Psoas muscle (tissue), 8 donors: ENCODE measurements around the gene SMYD3. TPM values are rescaled to one million over a fixed set of nuclear protein-coding genes. Genes with fewer than 3 reads are reported as not detected.

ENCODE experiments used
- ATAC-seq, 4 donors: fragments of 200-7000 bp; cut with Tn5 transposase; one replicate each; pipeline ENCODE4 v1.9.1; 2020; ENCODE audit warnings: moderate library complexity in 3 of 4, mild to moderate bottlenecking in 2 of 4
- DNase-seq, 2 donors: peaks; one replicate each; pipeline ENCODE4 v3.0.0-alpha.2; 2020
- H3K27ac ChIP-seq: fragments of 200-600 bp; one replicate; pipeline ENCODE4 v1.8.0; 2022
- H3K27me3 ChIP-seq, 3 donors: fragments of 200-600 bp in 1 of 3; one replicate each; pipeline versions ENCODE4 v1.6.1 to v1.8.0; 2013 to 2022; ENCODE audit warnings: low read length in 2 of 3, mild to moderate bottlenecking in 2 of 3, moderate library complexity in 1 of 3; ENCODE audit not compliant: insufficient read depth in 3 of 3
- H3K36me3 ChIP-seq, 2 donors: fragments of 200-600 bp in 1 of 2; one replicate each; pipeline versions ENCODE4 v1.6.1 to v1.8.0; 2013 to 2022; ENCODE audit warnings: low read depth in 1 of 2, mild to moderate bottlenecking in 1 of 2, moderate library complexity in 1 of 2; ENCODE audit not compliant: insufficient read depth in 1 of 2
- H3K4me1 ChIP-seq: fragments of 200-600 bp; one replicate; pipeline ENCODE4 v1.8.0; 2022
- H3K4me3 ChIP-seq: fragments of 200-600 bp; one replicate; pipeline ENCODE4 v1.8.0; 2022; ENCODE audit warnings: mild to moderate bottlenecking
- H3K9me3 ChIP-seq: fragments of 200-600 bp; one replicate; pipeline ENCODE4 v1.8.0; 2022
- CTCF ChIP-seq: fragments of 200-600 bp; IDR thresholded peaks from one replicate; pipeline ENCODE4 v1.8.0; 2022; ENCODE audit warnings: antibody characterized with exemption
- WGBS, 3 donors: extraction: QIAGEN DNeasy Blood & Tissue Kit; methylation state at CpG; one replicate each; pipeline versions ENCODE4 v1.1.6 to v1.1.7; 2013; 5-methylcytosine and 5-hydroxymethylcytosine counted together
- intact Hi-C, 2 donors: fragments of 100-400 bp; cut with DNase I; formaldehyde crosslinking; loops; one replicate each; pipeline versions ENCODE4 v1.11.0 to v1.14.2; 2022
- polyA plus RNA-seq, 3 donors: library from polyadenylated mRNA; stranded (reverse); fragments of 200-250 nt; gene quantifications; one replicate each; pipeline ENCODE4 v1.2.3, GENCODE V29; 2013
- total RNA-seq, 4 donors: library from RNA; stranded (reverse); fragmentation: NEBNext Ultra II Directional in 2 of 4; extraction: Animal tissue kit (Norgen Biotek cat#: 25700) in 2 of 4; gene quantifications; one replicate each; pipeline versions ENCODE4 v1.2.1 to v1.2.4, GENCODE V29; 2021 to 2023
- donor health status: healthy with polysubstance abuse.
- donor health status: DM: no; HTN: no; CAD: no; lungs with moderate emphysema.
- donor health status: Bipolar disorder and iron deficiency.
- donor health status: healthy.
- donor health status: DM: yes; HTN: yes; CAD: no.
- donor health status: DM: no; HTN: no; CAD: no.
- donor health status: DM: no; HTN: no; CAD: no.
- donor health status: DM: yes; HTN: yes; CAD: no.

The SMYD3 gene
- total and polyA plus RNA-seq, 7 donors, result 2.9 to 6.4 (median 4.9) TPM

GRCh38 chr1:245933431-245934045, 573.5 kb downstream of the SMYD3 start:
- no peak for ATAC-seq
- WGBS, 3 donors, result 40 to 53% (median 49%) methylated on average over 2 of the region's 2 CpGs
- H3K4me1 ChIP-seq, result no peaks in the 10 kb centered on the region
- no peak for TF ChIP-seq CTCF
- intact Hi-C loops, result no loop called here
- no peaks in the 10 kb centered on the region for H3K9me3 ChIP-seq
- H3K4me3 ChIP-seq, result no peak overlapping the region
- no peaks in the 10 kb centered on the region for H3K36me3 ChIP-seq
- DNase-seq, result no peak
- no peaks in the 10 kb centered on the region for H3K27me3 ChIP-seq
- H3K27ac ChIP-seq, result no peak overlapping the region

- TF ChIP-seq CTCF, result no peak
- no peak overlapping the region for H3K27ac ChIP-seq
- no peaks in the 10 kb centered on the region for H3K4me1 ChIP-seq
- ATAC-seq (no peak), DNase-seq (no peak)
- no peaks in the 10 kb centered on the region for H3K36me3 ChIP-seq
- H3K4me3 ChIP-seq, result no peak overlapping the region
- no peaks in the 10 kb centered on the region for H3K27me3 ChIP-seq
- intact Hi-C loops, result no loop called here
- 80 to 88% (median 83%) methylated on average over 8 of the region's 8 CpGs for WGBS, 3 donors
- no peaks in the 10 kb centered on the region for H3K9me3 ChIP-seq
Observed at GRCh38 chr1:245932302-245932972, 574.6 kb downstream of the SMYD3 start.

GRCh38 chr1:245931450-245931849, 575.6 kb downstream of the SMYD3 start:
- no peak overlapping the region for H3K4me3 ChIP-seq
- no peaks in the 10 kb centered on the region for H3K36me3 ChIP-seq
- H3K4me1 ChIP-seq, result no peaks in the 10 kb centered on the region
- no peak for DNase-seq
- no peaks in the 10 kb centered on the region for H3K27me3 ChIP-seq
- no peak overlapping the region for H3K27ac ChIP-seq
- no peaks in the 10 kb centered on the region for H3K9me3 ChIP-seq
- no peak for ATAC-seq
- no peak for TF ChIP-seq CTCF
- intact Hi-C loops, result no loop called here
- WGBS, 3 donors, result 91 to 95% (median 92%) methylated on average over 3 of the region's 3 CpGs

- no peak for TF ChIP-seq CTCF
- DNase-seq (no peak), ATAC-seq (no peak)
- Histone ChIP-seq H3K4me3 (no peak overlapping the region), H3K4me1 (no peaks in the 10 kb centered on the region), H3K36me3 (no peaks in the 10 kb centered on the region), H3K27ac (no peak overlapping the region), H3K9me3 (no peaks in the 10 kb centered on the region), H3K27me3 (no peaks in the 10 kb centered on the region)
- WGBS, 3 donors, result 96 to 97% (median 96%) methylated on average over 7 of the region's 7 CpGs
- intact Hi-C loops, result no loop called here
Observed at GRCh38 chr1:245929224-245929623, 577.9 kb downstream of the SMYD3 start.
